Left lung (tissue), 10 donors: Measurements from ENCODE around the gene TRIM21. TPM values are rescaled to one million over a fixed set of nuclear protein-coding genes. Genes with fewer than 3 reads are reported as not detected.
"Not testable (repeated sequence)": the region's sequence is repeated elsewhere in the genome, so short reads cannot be mapped to it uniquely, and the experiment has no call there.

Experiments
- ATAC-seq: fragments of 200-7000 bp; cut with Tn5 transposase; one replicate; pipeline ENCODE4 v1.9.1; 2020; ENCODE audit warnings: moderate library complexity
- DNase-seq, 4 donors: peaks; one replicate each; pipeline ENCODE4 v3.0.0-alpha.2; 2013 to 2020
- H3K27ac ChIP-seq, 2 donors: fragments of 200-600 bp; sonication (generic) in 1 of 2; one replicate each; pipeline versions ENCODE4 v1.5.0 to v1.8.0; 2020 to 2021
- H3K27me3 ChIP-seq, 2 donors: fragments of 200-600 bp; sonication (generic) in 1 of 2; one replicate each; pipeline versions ENCODE4 v1.5.0 to v1.8.0; 2020 to 2021
- H3K36me3 ChIP-seq, 2 donors: fragments of 200-600 bp; sonication (generic) in 1 of 2; one replicate each; pipeline versions ENCODE4 v1.5.0 to v1.8.0; 2020 to 2021
- H3K4me1 ChIP-seq, 2 donors: fragments of 200-600 bp; one replicate each; pipeline ENCODE4 v1.8.0; 2021
- H3K4me3 ChIP-seq, 2 donors: fragments of 200-600 bp; sonication (generic) in 1 of 2; one replicate each; pipeline versions ENCODE4 v1.5.0 to v1.8.0; 2020 to 2021; ENCODE audit warnings: mild to moderate bottlenecking in 1 of 2
- H3K9me3 ChIP-seq, 2 donors: fragments of 200-600 bp; sonication (generic) in 1 of 2; one replicate each; pipeline versions ENCODE4 v1.5.0 to v1.8.0; 2020 to 2021
- intact Hi-C, 2 donors: fragments of 100-400 bp; cut with DNase I; formaldehyde crosslinking; loops; one replicate each; pipeline versions ENCODE4 v1.11.2 to v1.14.2; 2022
- polyA plus RNA-seq, 6 donors: library from polyadenylated mRNA; unstranded; fragments of 120-200 nt; gene quantifications; one replicate each; pipeline ENCODE4 v1.2.1, GENCODE V29; 2013; ENCODE audit not compliant: insufficient read length in 6 of 6
- total RNA-seq, 2 donors: library from RNA; stranded (reverse); fragmentation: NEBNext Ultra II Directional; extraction: Animal tissue kit (Norgen Biotek cat#: 25700); gene quantifications; one replicate each; pipeline ENCODE4 v1.2.1, GENCODE V29; 2021
- TF ChIP-seq, protein P1 (sequence below), 2 donors: fragments of 200-600 bp; sonication (generic) in 1 of 2; IDR thresholded peaks; one replicate each; pipeline versions ENCODE4 v1.5.0 to v1.8.0; 2021; ENCODE audit warnings: antibody characterized with exemption in 2 of 2
- donor health status: DM: no; HTN: yes; CAD: no.
- donor health status: DM: no; HTN: no; CAD: no.

Gene TRIM21
- total and polyA plus RNA-seq, 8 donors, result 25.4 to 36.8 (median 26.4) TPM

DNA sequence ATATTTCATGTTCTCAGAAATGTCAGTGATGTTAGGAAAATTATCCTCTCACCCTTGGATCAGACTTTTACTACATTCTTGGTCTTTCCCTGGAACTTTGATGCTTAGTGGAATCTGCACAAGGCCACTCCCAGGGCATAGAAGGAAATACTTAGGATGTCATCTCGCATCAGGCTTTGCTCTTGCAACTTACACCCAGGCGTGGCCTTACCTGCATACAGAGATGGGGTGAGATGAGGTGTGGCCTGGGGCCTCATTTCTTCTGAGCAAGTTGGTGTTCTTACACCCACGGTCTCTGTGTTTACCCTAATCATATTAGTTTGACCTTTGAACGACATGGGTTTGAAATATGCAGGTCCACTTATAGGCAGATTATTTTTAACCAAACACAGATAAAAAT is 36.5 kb upstream of the TRIM21 start:
- Histone ChIP-seq H3K4me3 (no peak overlapping the region), H3K27me3 (no peaks in the 10 kb centered on the region), H3K27ac (no peak overlapping the region), H3K9me3 (no peaks in the 10 kb centered on the region), H3K4me1 (peaks cover 0 to 14% of the 10 kb centered on the region in 2 donors), H3K36me3 (no peaks in the 10 kb centered on the region)
- no peak for DNase-seq
- intact Hi-C loops, result no loop called here
- no peak for ATAC-seq
- TF ChIP-seq, protein P1, sequence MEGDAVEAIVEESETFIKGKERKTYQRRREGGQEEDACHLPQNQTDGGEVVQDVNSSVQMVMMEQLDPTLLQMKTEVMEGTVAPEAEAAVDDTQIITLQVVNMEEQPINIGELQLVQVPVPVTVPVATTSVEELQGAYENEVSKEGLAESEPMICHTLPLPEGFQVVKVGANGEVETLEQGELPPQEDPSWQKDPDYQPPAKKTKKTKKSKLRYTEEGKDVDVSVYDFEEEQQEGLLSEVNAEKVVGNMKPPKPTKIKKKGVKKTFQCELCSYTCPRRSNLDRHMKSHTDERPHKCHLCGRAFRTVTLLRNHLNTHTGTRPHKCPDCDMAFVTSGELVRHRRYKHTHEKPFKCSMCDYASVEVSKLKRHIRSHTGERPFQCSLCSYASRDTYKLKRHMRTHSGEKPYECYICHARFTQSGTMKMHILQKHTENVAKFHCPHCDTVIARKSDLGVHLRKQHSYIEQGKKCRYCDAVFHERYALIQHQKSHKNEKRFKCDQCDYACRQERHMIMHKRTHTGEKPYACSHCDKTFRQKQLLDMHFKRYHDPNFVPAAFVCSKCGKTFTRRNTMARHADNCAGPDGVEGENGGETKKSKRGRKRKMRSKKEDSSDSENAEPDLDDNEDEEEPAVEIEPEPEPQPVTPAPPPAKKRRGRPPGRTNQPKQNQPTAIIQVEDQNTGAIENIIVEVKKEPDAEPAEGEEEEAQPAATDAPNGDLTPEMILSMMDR (IDR thresholded peaks at IDR 0.05), result no peak

DNA sequence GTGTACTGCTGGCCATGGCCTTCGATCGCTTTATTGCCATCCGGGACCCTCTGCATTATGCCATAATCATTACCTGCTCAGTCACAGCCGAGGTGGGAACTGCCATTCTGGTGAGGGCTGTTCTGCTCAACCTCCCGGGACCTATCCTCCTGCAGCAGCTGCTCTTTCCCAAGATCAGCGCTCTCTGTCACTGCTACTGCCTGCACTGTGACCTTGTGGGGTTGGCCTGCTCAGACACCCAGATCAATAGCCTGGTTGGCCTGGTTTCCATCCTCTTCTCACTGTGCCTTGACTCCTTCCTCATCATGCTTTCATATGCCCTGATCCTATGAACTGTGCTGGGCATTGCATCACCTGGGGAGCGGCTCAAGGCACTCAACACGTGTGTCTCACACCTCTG is 24.9 kb upstream of the TRIM21 start:
- TF ChIP-seq, protein P1 (IDR thresholded peaks at IDR 0.05), result no peak
- DNase-seq, result no peak
- Histone ChIP-seq H3K9me3 (no peaks in the 10 kb centered on the region), H3K4me1 (no peaks in the 10 kb centered on the region), H3K36me3 (no peaks in the 10 kb centered on the region), H3K27me3 (no peaks in the 10 kb centered on the region), H3K4me3 (no peak overlapping the region), H3K27ac (no peak overlapping the region)
- intact Hi-C loops, result no loop called here
- ATAC-seq, result no peak

DNA sequence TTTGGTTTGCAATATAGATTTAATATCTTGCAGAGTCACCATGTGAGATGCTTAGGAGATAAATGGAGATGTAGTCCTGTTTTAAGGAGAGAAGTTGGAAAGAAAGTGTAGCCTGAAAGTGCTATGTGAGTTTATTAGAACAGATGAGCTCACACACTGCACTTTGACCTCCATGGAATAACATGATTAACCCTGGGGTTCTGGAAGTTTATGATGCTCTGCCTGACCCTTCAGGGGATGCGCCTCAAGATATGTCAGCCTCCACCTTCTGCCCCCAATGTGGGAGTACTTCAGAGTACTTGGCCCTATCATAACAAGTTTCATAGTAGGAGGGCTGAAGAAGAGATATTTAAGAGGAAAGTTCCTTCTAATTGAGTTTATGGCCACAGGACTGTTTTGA is 23.3 kb upstream of the TRIM21 start:
- Histone ChIP-seq H3K4me3 (no peak overlapping the region), H3K27me3 (no peaks in the 10 kb centered on the region), H3K27ac (no peak overlapping the region), H3K4me1 (no peaks in the 10 kb centered on the region), H3K9me3 (no peaks in the 10 kb centered on the region), H3K36me3 (no peaks in the 10 kb centered on the region)
- DNase-seq (no peak), ATAC-seq (no peak)
- intact Hi-C loops, result no loop called here
- TF ChIP-seq, protein P1 (IDR thresholded peaks at IDR 0.05), result no peak

DNA sequence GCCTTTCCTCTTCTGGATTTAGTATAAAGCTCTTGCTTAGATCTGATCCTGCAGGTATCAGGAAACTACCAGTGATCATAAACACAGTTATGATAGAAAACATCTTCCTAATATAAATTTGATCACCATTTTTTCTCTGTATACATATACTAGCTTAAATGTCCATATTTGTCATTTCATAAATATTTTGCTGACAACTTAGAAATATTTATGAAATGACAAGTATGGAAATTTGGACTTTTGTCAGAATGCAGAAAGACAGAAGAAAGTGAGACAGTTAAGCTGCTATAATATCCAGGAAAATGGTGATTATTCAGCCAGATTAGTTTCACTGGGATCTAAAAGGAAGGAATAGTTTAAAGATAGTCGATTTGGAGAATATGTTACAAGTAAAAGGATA is 22.8 kb upstream of the TRIM21 start:
- intact Hi-C loops, result no loop called here
- no peak overlapping the region for H3K27ac ChIP-seq
- TF ChIP-seq, protein P1 (IDR thresholded peaks at IDR 0.05), result no peak
- no peak for ATAC-seq
- H3K27me3 ChIP-seq, result no peaks in the 10 kb centered on the region
- no peak overlapping the region for H3K4me3 ChIP-seq
- DNase-seq, result no peak
- H3K9me3 ChIP-seq, result no peaks in the 10 kb centered on the region
- no peaks in the 10 kb centered on the region for H3K36me3 ChIP-seq
- H3K4me1 ChIP-seq, result no peaks in the 10 kb centered on the region

DNA sequence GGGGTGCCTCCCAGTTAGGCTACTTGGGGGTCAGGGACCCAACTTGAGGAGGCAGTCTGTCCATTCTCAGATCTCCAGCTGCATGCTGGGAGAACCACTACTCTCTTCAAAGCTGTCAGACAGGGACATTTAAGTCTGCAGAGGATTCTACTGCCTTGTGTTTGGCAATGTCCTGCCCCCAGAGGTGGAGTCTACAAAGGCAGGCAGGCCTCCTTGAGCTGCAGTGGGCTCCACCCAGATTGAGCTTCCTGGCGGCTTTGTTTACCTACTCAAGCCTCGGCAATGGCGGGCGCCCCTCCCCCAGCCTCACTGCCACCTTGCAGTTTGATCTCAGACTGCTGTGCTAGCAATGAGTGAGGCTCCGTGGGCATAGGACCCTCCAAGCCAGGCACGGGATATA is 12.7 kb upstream of the TRIM21 start:
- H3K27me3 ChIP-seq, H3K27ac ChIP-seq, H3K4me3 ChIP-seq, H3K9me3 ChIP-seq, DNase-seq, intact Hi-C loops, H3K36me3 ChIP-seq, H3K4me1 ChIP-seq, ATAC-seq: not testable (repeated sequence)

DNA sequence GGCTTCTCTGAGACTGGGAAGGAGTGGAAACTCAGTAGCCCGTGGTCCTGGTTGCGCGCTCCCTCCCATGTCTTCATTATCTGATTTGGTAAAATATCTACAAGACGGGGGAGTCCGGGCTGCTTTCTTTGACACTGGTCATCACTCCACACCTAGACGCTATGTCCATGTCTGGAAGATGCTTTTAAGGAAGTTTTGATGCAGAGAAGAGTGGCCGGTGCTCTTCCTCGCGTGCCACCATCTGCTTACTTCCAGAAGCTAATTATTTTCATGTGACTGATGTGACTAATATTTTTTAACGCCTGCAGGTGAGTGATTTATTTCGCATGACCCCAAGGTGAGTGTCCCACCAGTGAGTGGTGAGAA is 339 bp upstream of the TRIM21 start:
- DNase-seq (no peak), ATAC-seq (peak; percentile 29)
- peak overlapping the region; percentile 67 to 98 for H3K4me3 ChIP-seq
- peaks cover 0 to 8% of the 10 kb centered on the region in 2 donors for H3K9me3 ChIP-seq
- peak overlapping the region in 1 of 2 donors; percentile 92 for H3K27ac ChIP-seq
- H3K4me1 ChIP-seq, result peaks cover 0 to 27% of the 10 kb centered on the region in 2 donors
- intact Hi-C loops, result no loop called here
- no peaks in the 10 kb centered on the region for H3K27me3 ChIP-seq
- TF ChIP-seq, protein P1 (IDR thresholded peaks at IDR 0.05), result no peak
- H3K36me3 ChIP-seq, result peaks cover 0 to 18% of the 10 kb centered on the region in 2 donors
